ENCODE data around the gene TRPM8.
"Not testable (repeated sequence)": the region's sequence is repeated elsewhere in the genome, so short reads cannot be mapped to it uniquely, and the experiment has no call there.

The TRPM8 gene

GRCh38 chr2:233936089-233936488 is 18.9 kb downstream of the TRPM8 start:
- DNase-seq (ENCODE audit: low read depth, low spot score), result no peak

DNA sequence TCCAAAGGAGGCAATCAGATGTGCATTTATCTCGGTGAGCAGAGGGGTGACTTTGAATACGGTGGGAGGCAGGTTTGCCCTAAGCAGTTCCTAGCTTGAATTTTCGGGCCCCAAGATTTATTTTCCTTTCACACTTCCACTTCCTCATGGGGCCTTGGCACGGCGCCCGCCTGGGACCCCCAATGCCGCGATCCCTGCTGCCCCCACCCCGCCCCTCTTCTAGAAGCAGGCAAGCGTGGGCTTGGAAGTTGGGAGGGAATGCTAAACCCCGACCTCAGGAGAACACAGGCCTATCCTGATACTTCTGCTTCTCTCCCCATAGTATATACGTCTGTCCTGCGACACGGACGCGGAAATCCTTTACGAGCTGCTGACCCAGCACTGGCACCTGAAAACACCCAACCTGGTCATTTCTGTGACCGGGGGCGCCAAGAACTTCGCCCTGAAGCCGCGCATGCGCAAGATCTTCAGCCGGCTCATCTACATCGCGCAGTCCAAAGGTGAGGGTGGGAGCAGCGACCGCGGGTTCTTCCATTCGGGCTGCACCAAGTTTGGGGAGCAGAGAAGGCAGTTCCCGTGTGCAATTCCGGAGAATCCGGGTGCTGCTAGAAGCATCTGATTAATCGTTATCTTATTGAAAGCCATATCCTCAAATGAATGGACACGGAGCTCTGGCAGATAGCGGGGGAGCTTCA is 21.6 kb downstream of the TRPM8 start:
- DNase-seq (ENCODE audit: low read depth, low spot score), result no peak

- DNase-seq (ENCODE audit: low read depth, low spot score), result no peak
These were observed 23.5 kb downstream of the TRPM8 start for GRCh38 chr2:233940376-233941276.

- no peak for DNase-seq (ENCODE audit: low read depth, low spot score)
These were observed 25.6 kb downstream of the TRPM8 start for GRCh38 chr2:233942731-233943130.

- DNase-seq (ENCODE audit: low read depth, low spot score), result no peak
These were observed 27.1 kb downstream of the TRPM8 start for GRCh38 chr2:233944269-233944668.

DNA sequence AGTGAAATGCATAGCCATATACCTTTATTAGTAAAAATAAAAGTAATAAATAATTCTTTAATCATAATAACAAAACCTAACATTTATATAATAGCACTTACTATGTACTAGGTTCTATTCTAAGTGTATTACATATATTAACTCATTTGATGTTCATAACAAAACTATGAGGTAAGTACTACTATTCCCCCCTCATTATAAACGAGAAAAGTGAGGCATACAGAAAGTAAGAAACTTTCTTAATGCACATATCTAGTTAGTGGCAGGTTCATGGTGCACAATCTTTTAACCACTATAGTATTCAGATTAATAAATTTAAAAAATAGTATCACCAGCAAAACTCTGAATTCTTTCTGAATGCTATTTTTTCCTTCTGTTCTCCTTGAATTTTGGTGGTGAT is 27.5 kb downstream of the TRPM8 start:
- DNase-seq (ENCODE audit: low read depth, low spot score), result no peak

DNA sequence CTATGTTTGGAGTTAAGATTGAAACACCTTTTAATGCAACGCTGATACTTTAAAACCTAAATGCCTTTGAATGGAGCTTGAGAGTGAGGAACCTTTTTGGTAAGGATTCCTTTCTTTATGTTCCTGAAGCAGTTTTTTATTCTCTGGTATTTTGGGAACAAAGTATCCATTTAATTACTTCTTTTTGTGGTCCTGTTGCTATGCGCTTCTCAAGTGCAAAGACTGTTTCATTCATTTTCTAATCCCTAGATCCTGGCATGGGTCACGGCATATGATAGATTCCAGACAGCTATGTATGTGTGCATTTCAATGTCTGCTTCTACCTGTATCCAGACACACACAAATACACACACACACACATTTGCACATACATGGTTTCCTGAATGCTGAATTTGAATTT is 28.0 kb downstream of the TRPM8 start:
- DNase-seq (ENCODE audit: low read depth, low spot score), result no peak

DNA sequence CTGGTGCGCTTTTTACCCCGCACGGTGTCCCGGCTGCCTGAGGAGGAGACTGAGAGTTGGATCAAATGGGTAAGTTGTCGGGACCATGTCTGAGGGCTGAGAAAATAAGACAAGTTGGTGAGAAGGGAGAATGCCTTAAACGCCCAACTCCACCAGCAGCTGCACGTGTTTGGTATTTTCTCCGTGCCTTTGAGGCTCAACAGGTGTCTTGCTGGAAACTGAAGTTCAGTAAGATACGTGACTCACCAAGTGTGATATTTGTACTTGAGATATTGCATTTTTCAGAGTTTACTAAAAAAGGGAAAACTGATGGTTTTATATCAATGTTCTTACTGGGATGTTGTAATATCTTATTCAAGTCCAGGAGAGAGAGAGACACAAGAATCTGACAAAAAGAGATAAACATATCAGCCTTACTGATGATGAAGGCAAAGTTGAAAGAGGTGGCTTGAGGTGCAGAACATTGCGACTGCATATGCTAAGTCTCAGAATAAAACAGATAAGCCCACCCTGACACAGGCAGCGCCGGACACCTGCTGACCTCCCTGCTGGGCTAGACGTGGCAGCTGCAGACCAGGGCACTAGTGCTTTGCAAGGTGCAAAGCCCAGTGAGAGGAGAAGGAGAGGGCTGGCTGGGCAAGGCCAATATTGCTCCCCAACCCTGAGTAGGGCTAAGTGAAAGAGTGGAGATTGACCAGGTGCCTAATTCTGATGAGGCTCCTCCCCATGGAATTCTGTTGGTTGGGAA is 33.1 kb downstream of the TRPM8 start:
- no peak for DNase-seq (ENCODE audit: low read depth, low spot score)

GRCh38 chr2:233952335-233952734 is 35.2 kb downstream of the TRPM8 start:
- no peak for DNase-seq (ENCODE audit: low read depth, low spot score)

DNA sequence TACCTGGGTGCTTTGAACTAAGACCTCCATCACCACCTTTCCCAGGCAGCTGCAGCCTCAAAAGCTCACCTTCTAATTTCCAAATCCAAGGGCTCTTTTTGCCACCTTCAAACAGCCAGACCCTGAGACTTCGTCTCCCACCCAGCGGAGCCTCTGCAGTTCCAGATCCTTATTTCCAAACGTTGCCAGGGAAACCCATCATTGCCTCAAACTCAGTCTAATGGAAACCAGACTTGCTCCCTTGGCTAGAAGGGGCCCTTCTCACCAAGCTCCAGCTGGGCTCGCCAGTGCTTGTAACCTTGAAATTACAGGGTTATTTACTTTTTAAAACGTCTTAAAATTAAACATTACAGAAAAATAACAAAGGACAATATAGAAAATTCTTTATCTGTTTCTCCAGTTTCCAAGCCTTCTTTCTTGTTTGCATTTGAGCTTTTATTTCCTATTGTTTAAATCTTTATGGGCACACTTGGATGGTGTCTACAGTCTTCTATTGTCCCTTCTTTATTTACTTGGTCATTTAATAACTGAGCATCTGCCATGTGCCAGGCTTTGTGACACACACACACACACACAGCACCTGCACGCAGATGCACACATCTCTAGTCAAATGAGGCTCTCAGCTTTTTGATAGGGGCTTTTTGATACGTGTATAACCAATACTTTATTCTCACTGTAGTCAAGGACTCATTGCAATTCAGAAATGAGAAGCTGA is 36.1 kb downstream of the TRPM8 start:
- no peak for DNase-seq (ENCODE audit: low read depth, low spot score)

DNA sequence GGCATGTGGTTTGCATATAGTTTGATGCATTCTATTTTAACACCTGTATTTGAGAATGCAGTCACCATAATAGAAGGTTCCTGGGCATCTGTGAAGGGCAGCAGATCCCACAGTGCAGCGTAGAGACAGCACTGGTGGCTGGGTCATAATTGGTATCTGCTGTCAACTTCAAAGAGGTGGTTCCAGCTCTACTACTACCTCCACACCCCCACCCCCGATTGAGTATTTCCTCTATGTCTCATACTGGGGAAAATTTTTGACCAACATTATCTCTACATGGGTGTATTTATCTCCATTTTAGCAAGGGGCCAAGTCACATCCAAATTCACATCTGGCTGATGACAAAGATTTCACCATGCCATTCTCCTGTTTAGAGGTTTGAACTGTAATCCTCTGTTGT is 43.0 kb downstream of the TRPM8 start:
- no peak for DNase-seq (ENCODE audit: low read depth, low spot score)

DNA sequence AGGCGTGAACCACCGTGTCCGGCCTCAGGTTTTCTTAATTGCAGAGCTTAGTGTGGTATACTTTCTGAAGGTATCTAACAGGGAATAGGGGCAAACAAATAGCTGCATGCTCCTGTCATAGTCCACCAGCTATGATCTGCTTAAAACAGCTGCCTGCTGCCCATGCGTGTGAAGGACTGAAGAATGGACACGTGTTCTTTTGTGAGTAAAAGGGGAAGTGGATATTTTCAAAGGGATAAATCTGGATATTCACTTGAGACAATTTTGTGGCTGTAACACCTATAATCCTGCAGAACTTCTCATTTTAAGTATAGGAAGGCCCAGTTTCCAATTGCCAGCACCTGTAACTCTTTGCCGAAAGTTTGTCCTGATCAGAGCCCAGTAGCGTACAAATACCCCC is 44.7 kb downstream of the TRPM8 start:
- DNase-seq (ENCODE audit: low read depth, low spot score), result no peak

GRCh38 chr2:233964581-233964980 is 47.4 kb downstream of the TRPM8 start:
- no peak for DNase-seq (ENCODE audit: low read depth, low spot score)

- DNase-seq (ENCODE audit: low read depth, low spot score), result no peak
These were observed 47.9 kb downstream of the TRPM8 start for GRCh38 chr2:233965032-233965603.

DNA sequence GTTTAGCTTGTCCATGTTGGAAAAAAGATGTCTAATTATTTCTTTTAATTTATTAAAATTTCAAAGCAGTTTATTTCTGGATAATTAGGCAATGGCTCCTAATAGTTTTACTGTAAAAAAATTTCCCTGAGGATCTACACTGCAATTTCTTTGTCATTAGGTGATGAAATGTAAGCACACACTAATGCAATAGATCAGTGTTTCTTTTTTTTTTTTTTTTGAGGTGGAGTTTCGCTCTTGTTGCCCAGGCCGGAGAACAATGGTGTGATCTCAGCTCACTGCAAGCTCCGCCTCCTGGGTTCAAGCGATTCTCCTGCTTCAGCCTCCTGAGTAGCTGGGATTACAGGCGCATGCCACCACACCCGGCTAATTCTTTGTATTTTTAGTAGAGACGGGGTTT is 48.5 kb downstream of the TRPM8 start:
- not testable (repeated sequence) for DNase-seq (ENCODE audit: low read depth, low spot score)

- DNase-seq (ENCODE audit: low read depth, low spot score), result no peak
These were observed 49.2 kb downstream of the TRPM8 start for GRCh38 chr2:233966388-233966787.

GRCh38 chr2:233967164-233967563 is 50.0 kb downstream of the TRPM8 start:
- no peak for DNase-seq (ENCODE audit: low read depth, low spot score)

- DNase-seq (ENCODE audit: low read depth, low spot score), result no peak
These were observed 51.4 kb downstream of the TRPM8 start for GRCh38 chr2:233968556-233968955.

- not testable (repeated sequence) for DNase-seq (ENCODE audit: low read depth, low spot score)
These were observed 55.3 kb downstream of the TRPM8 start for GRCh38 chr2:233972460-233972859.

DNA sequence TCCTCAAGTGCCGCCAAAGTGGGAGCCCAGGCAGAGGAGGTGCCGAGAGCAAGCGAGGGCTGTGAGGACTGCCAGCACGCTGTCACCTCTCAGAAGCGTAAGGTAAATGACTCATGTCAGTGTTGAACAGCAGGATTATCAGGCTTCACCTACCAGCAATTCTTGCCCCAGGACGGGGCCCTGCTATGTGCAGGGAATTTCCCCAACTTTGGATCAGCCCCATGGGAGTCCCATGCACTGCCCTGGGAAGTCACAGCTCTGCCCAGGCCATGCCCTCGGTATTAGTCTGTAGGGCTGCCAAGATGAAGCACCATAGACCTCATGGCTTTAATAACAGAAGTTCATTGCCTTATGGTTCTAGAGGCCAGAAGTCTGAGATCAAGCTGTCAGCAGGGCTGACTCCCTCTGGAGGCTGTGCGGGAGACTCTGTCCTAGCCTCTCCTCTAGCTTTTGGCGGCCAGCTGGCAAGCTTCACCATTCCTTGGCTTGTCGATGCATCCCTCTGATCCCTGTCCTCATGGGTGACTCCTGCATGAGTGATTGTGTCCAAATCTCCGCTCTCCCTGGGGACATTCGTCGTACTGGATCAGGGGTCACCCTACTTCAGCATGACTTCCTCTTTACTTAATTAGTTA is 55.9 kb downstream of the TRPM8 start:
- DNase-seq (ENCODE audit: low read depth, low spot score), result no peak

DNA sequence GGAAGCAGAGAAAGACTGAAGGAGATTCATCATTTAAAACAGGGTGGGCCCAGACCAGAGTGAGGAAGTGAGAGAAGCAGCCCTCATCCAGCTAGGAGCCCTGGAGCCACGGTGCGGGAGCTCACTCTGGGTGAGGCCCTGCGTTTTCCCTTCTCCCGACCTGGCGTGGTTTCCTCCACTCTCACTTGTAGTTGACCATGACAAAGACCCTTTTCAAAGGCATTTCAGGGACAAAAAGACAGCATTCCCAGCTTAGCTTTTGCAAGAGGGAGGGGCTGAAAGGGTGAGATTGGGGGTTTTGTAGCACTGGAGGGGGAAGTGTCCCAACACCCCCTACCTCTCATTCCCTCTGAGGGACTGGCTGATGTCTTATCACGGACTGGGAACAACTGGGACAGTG is 56.6 kb downstream of the TRPM8 start:
- DNase-seq (ENCODE audit: low read depth, low spot score), result no peak

Data from brain pericyte (primary cell).